HUDEP-2 (cell line): Measurements from ENCODE around the gene PCDHA13.
"Not testable (repeated sequence)": the region's sequence is repeated elsewhere in the genome, so short reads cannot be mapped to it uniquely, and the experiment has no call there.

Source experiments
- DNase-seq, 76 experiments: peaks; one replicate each; lab custom pipeline; 2025; ENCODE audit not compliant: unreplicated experiment in 76 of 76; lab: John Stamatoyannopoulos, UW

Gene PCDHA13

DNA sequence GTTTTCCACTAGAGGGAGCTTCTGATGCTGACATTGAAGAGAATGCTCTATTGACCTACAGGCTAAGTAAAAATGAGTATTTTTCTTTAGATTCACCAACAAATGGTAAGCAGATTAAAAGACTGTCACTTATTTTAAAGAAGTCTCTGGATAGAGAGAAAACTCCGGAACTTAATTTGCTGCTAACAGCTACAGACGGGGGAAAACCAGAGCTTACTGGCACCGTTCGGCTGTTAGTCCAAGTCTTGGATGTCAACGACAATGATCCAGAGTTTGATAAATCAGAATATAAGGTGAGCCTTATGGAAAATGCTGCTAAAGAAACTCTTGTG is 12.4 kb upstream of the PCDHA13 start:
- DNase-seq: no peak

- no peak for DNase-seq
These were observed 11.4 kb upstream of the PCDHA13 start for GRCh38 chr5:140870221-140871201.

DNA sequence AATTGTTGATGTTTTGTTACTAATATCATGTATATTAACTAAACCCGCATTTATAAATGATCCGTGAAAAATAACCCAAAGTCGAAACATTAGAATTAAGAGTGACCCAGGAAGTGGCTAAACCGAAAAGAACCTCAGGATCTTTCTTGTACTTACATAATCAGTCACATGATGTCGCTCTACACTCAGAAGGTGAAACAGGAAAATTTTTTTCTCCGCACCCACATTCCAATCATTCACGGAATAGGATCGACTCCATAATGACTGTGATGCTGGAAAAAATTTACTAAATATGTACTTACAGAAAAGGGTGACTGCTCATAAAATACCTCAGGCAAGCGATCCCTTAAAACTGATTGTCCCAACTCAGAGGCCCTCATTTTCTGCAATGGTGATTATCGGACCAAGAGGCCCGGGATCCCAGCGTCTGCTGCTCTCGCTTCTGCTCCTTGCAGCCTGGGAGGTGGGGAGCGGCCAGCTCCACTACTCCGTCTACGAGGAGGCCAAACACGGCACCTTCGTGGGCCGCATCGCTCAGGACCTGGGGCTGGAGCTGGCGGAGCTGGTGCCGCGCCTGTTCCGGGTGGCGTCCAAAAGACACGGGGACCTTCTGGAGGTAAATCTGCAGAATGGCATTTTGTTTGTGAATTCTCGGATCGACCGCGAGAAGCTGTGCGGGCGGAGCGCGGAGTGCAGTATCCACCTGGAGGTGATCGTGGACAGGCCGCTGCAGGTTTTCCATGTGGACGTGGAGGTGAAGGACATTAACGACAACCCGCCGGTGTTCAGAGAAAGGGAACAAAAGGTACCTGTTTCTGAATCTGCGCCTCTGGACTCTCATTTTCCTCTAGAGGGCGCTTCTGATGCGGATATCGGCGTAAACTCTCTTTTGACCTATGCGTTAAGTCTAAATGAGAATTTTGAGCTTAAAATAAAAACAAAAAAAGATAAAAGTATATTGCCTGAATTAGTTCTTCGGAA is 6.5 kb upstream of the PCDHA13 start, which contains the start of gene PCDHA12:
TSS of gene PCDHA12 (plus strand) at position 224 of the 981 bp plus-strand sequence. CDS start at position 389, 165 bp downstream.
- no peak for DNase-seq

GRCh38 chr5:140876541-140877261 is 5.2 kb upstream of the PCDHA13 start:
- not testable (repeated sequence) for DNase-seq

DNA sequence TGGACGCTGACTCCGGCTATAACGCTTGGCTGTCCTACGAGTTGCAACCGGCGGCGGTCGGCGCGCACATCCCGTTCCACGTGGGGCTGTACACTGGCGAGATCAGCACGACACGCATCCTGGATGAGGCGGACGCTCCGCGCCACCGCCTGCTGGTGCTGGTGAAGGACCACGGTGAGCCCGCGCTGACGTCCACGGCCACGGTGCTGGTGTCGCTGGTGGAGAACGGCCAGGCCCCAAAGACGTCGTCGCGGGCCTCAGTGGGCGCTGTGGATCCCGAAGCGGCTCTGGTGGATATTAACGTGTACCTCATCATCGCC is 4.7 kb upstream of the PCDHA13 start:
- no peak for DNase-seq

DNA sequence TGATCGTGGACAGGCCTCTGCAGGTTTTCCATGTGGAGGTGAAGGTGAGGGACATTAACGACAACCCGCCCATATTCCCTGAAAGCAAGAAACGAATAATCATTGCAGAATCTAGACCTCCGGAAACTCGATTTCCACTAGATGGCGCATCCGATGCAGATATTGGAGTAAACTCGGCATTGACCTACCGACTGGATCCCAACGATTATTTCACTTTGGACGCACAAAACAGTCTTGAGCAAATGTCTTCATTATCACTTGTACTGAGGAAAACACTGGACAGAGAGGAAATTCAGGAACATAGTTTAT is 621 bp downstream of the PCDHA13 start:
- no peak for DNase-seq

- no peak for DNase-seq
These were observed 1.4 kb downstream of the PCDHA13 start for GRCh38 chr5:140883373-140883772.

DNA sequence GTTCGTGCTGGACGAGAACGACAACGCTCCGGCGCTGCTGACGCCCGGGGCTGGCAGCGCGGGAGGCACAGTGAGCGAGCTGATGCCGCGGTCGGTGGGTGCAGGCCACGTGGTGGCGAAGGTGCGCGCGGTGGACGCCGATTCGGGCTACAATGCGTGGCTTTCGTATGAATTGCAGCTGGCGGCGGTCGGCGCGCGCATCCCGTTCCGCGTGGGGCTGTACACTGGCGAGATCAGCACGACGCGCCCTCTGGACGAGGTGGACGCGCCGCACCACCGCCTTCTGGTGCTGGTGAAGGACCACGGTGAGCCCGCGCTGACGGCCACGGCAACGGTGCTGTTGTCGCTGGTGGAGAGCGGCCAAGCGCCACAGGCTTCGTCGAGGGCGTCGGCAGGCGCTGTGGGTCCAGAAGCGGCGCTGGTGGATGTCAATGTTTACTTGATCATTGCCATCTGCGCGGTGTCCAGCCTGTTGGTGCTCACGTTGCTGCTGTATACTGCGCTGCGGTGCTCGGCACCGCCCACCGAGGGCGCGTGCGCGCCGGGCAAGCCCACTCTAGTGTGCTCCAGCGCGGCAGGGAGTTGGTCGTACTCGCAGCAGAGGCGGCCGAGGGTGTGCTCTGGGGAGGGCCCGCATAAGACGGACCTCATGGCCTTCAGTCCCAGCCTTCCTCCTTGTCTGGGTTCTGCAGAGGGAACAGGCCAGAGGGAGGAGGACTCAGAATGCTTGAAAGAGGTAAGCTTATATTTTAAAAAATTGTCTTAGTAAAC is 2.2 kb downstream of the PCDHA13 start:
- DNase-seq: no peak

DNA sequence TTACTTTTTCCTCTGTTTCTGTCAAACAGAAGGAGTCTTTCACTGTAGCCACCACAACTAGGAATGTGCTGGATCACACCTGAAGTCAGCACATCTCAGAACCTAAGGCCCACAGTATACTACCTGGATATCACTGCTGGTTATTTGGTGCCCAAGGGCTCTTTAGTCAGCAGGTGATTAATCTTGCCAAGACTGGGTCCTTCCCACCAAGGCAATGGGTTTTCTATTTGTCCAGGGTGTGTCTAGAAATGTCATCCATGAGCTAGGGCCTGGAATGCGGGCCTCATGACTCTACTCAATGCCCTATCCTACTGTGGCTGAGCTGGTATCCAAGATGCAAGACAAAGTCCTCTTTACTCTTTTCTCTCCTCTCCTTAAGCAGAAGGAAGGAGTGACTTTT is 34.4 kb downstream of the PCDHA13 start:
- DNase-seq: no peak

GRCh38 chr5:140923601-140924000 is 41.7 kb downstream of the PCDHA13 start:
- DNase-seq: no peak

GRCh38 chr5:140925806-140926442 is 44.0 kb downstream of the PCDHA13 start, which contains the start of gene PCDHAC1:
PCDHAC1 (plus strand) TSS chr5:140926299; CDS start chr5:140926893, 594 bp downstream.
- DNase-seq: no peak

DNA sequence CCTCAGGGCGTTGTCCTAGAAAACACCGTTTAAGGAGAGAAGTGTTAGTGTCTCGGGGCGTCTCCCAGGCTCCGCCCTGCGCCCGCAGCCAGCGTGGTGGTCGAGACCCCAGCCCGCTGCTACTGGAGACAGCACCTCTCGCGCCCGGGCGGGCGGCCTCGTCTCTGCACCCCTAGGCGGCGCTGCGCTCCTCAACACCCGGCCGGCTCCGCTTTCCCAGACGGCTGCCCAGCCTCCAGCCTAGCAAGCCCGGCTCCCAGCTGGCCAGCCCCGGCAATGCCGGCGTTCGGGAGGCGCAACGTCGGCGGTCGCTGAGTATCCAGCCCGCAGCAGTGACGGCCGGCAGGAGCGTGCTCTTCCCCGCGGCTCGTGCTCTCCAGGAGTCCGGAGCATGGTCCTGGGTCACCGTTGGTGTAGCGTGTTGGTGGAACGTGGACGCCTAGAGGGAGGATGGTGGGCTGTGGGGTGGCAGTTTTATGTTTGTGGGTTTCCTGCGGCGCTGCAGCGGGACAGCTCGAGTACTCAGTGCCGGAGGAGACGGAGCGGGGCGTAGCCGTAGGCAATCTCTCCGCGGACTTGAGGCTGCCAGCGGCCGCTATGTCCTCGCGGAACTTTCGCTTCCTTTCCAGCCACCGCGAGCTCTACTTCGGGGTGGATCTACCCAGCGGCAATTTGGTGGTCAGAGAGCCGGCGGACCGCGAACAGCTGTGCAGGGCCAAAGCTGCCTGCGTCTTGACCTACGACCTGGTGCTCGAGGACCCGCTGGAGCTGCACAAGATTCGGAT is 44.7 kb downstream of the PCDHA13 start:
- DNase-seq: peak in 1 of 76 experiments; percentile 6

GRCh38 chr5:140927228-140927573 is 45.3 kb downstream of the PCDHA13 start:
- DNase-seq: no peak
